Fibroblast of peridontal ligament (primary cell): ENCODE results near the gene LPAR2.
"Not testable (repeated sequence)": the region's sequence is repeated elsewhere in the genome, so short reads cannot be mapped to it uniquely, and the experiment has no call there.

ENCODE experiments used
- DNase-seq: peaks from one replicate; pipeline ENCODE4 v3.0.0-alpha.2; 2010; ENCODE audit errors: extremely low read depth

The LPAR2 gene

DNA sequence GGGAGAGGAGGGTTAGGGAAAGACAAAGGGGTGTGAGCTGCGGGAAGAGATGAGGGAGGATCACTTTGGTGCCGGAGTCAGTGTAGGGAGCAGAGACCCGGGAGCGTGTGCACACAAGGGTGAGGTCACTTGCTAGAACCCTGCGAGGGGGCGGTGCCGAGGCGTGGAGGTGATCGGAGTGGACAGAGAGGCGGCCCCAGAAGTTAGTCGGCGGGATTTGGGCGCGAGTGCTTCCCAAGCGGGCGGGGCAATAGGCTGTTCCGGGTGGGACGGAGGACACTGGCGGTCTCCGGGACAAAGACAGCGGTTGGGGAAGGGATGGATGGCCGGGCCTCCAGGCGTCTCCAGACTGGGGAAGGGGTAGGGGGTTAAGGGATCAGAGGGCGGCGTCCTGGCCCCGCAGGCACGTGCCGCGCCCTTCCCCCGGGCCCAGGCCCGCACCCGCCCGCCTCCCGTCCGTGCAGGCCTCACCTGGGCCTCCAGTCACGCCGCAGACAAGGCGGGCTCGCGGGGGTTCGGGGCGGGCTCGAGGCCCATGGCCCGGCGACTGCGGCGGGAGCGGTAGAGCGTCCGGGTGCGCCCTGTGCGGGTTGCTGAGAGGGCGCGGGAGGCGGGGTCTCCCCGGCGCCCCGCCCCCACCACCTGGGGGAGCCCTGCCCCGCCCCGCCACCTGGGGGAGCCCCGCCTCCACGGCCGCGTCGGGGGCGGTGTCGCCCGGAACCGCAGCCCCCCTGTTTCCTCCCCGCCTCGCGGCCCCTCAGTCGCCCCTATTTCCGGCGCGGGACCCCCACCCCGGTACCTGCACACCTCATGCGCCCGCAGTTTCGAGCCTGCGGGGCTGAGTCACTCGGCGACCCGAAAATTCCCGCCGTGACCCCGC lies at the start of gene LPAR2:
TSS of gene LPAR2 (minus strand) at position 600 of the 880 bp plus-strand sequence. CDS start 945 bp downstream, outside the sequence.
- DNase-seq, result no peak

GRCh38 chr19:19677579-19677978 lies 49.6 kb upstream of the LPAR2 start:
- DNase-seq, result no peak

DNA sequence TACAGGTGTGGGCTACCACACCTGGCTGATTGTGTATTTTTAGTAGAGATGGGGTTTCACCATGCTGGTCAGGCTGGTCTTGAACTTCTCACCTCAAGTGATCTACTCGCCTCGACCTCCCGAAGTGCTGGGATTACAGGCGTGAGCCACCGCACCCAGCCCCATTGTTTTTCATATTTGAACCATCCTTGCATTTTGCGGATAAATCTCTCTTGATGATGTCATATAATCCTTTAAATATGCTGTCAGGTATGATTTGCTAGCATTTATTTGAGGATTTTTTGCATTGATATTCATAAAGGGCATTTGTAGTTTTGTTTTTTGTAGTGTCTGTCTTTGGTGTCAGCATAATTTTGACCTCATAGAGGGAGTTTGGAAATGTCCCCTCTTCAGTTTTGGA lies 46.3 kb upstream of the LPAR2 start:
- no peak for DNase-seq

DNA sequence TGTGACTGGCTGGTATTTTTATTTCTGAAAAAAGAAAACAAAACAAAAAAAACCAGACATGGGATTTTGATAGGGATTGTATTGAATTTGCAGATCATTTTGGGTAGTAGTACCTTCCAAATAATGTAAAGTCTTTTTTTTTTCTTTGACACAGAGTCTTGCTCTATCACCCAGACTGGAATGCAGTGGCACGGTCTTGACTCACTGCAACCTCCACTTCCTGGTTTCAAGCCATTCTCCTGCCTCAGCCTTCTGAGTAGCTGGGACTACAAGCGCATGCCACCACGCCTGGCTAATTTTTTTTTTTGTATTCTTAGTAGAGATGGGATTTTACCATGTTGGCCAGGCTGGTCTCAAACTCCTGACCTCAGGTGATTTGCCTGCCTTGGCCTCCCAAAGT lies 44.8 kb upstream of the LPAR2 start:
- DNase-seq, result no peak

DNA sequence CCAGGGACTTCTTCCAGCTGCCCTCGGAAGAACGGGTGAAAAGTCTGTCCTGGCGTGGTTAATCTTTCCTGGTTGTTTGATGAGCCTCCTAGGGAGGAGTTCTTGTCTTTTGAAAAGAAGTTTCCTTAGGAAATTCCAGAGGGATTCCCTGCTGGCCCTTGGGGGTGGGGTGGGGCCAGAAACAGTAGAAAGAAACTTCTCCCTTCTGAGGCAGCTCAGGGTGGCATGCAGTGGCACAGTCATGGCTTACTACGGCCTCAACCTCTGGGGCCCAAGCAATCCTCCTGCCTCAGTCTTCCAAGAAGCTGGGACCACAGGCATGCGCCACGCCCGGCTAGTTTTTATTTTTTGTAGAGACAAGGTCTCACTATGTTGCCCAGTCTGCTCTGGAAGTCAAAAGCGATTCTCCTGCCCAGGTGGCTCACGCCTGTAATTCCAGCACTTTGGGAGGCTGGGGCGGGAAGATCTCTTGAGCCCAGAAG lies 42.1 kb upstream of the LPAR2 start:
- DNase-seq, result no peak

DNA sequence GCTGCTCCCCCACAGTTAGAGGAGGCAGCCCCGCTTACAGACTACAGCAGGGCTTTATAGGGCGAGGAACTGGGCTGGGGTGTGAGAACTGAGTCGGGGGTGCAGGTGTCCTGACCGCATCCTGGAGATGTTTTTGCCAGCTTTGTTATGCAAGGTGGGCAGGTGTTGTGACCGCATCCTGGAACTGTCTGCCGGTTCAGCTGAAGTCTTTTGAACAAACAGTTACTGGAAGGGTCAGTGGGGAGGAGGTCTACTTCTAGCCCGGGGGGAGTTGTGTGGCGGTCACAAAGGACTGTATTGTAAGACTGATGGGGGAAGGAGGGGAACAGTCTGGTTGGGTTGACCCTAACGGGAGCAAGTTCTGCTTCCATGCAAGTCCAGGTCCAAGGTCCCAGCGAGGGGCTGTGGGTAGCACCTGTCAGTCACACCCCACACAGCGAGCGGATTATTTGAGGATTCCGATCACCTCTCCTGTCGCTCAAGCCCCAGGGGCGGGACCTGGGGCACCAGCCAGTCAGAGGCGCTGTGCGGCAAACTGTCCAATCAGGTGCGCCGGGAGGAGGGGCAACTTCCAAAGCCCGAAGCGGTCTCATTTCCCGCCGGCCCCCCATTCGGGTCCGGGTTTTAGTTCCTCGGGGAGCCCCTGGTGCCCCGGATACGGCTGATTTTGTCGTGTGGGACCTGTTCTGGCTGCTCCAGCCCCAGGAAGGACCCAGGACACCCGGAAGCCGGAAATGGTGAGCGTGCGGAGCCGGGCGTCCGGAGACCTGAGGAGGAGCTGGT lies 40.4 kb upstream of the LPAR2 start, which contains the start of gene ZNF101:
TSS of gene ZNF101 (plus strand) at position 610 of the 783 bp plus-strand sequence. CDS start at position 735, 125 bp downstream.
- peak; percentile 82 for DNase-seq

DNA sequence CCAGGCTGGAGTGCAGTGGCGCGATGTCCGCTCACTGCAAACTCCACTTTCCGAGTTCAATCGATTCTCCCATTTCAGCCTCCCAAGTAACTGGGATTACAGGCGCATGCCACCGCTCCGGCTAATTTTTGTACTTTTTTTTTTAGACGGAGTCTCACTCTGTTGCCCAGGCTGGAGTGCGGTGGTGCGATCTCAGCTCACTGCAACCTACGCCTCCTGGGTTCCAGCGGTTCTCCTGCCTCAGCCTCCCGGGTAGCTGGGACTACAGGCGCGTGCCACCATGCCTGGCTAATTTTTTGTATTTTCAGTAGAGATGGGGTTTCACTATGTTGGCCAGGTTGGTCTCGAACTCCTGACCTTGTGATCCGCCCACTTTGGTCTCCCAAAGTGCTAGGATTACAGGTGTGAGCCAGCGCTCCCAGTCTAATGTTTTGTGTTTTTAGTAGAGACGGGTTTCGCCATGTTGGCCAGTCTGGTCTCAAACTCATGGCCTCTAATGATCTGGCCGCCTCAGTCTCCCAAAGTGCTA lies 37.5 kb upstream of the LPAR2 start:
- DNase-seq, result not testable (repeated sequence)

DNA sequence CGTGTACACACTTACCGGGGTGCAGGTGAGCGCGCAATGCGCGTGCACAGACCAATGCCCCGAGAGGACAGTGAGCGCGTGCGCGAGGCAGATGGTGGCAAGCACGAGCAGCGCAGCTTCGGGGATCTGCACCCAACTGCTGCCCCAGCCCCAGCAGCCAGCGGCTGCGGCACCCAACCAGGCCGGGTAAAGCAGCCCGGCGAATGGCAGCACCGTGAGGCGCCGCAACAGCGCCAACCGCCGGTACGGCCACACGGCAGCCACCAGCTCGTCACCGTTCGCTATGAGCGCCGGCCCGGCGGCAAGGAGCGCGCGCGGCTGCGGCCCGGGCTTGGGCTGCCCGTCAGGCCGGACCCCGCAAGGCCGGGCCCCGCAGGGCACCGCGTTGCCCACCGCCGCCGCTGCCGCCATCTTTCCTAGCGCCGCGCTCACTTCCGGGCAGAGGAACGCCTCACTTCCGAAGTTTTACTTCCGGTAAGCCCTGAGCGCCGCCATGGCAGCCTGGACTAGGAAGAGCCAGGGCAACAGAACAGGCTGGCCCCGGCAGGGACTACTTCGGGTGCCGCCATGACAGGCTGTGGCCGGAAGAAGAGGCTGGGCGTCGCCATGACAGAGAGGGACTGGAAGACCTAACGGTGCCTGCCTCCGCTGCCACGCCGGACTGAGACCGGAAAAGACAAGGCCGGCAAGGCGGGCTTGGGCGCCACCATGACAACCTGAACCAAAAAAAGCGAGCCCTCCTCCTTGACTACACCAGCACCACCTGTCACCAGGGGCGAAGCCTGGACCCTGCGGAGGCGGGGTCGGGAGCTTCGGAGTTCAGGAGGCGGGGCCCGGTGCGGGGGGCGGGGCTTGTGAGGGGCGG lies 35.5 kb upstream of the LPAR2 start, which contains the start of gene ATP13A1:
TSS of gene ATP13A1 (minus strand) at position 421 of the 865 bp plus-strand sequence. CDS start at position 411, 10 bp downstream.
- DNase-seq, result peak; percentile 96

GRCh38 chr19:19662871-19663255 lies 34.8 kb upstream of the LPAR2 start:
- DNase-seq, result no peak

- DNase-seq, result no peak
Observed at GRCh38 chr19:19662344-19662743, 34.3 kb upstream of the LPAR2 start.

GRCh38 chr19:19661675-19662251 lies 33.7 kb upstream of the LPAR2 start:
- no peak for DNase-seq

GRCh38 chr19:19661141-19661674 lies 33.2 kb upstream of the LPAR2 start:
- no peak for DNase-seq

GRCh38 chr19:19659646-19660245 lies 31.7 kb upstream of the LPAR2 start:
- no peak for DNase-seq

DNA sequence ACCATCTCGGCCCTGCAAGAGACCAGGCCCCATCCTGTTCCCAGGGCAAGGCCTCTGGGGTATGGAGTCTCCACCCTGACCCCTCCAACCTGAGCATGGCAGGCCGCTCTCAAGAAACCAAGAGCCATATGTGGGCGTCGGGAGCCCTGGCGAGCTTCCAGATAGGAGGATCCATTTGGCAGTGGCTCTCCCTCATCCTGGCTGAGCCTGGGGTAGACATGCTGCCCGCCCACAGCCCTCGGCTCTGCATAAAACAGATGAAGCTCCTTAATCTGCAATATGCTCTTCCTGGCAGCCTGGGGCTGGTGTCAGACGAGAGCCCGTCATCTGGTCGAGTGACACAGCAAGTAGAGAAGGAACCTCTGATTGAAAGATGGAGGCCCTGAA lies 29.4 kb upstream of the LPAR2 start:
- no peak for DNase-seq

GRCh38 chr19:19656451-19657396 lies 28.7 kb upstream of the LPAR2 start:
- no peak for DNase-seq

DNA sequence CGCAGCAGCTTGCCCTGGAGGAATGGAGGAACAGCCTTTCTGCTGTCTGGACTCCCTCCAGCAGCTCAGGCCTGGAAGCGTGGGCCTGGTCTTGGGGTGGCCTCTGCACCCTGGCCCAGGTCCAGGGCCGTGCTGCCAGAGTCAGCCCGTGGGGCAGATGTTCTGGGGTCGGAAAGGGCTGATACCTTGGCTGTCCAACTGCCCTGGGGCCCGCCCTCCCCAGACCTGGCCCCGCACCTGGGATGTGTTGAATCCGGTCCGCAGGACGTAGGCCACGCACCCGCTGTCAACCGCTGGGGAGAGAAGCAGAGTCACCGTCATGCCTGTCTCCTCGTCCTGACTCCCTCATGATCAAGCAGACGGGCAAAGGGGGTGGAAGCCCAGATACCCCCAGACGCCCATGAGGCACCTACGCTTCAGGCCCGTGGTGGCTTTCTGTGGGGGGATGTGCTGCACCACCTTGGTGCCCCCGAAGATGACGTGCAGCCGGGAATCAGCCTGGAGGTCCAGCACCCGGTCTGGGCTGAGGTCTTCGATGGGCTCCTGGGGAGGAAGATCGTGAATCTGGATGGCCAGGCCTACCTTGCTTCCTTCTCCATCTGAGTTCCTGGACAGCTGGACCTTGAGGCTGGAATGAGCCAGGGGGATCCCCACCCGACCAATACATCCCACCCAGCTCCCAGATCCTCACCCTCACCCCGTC lies 27.8 kb upstream of the LPAR2 start:
- no peak for DNase-seq

DNA sequence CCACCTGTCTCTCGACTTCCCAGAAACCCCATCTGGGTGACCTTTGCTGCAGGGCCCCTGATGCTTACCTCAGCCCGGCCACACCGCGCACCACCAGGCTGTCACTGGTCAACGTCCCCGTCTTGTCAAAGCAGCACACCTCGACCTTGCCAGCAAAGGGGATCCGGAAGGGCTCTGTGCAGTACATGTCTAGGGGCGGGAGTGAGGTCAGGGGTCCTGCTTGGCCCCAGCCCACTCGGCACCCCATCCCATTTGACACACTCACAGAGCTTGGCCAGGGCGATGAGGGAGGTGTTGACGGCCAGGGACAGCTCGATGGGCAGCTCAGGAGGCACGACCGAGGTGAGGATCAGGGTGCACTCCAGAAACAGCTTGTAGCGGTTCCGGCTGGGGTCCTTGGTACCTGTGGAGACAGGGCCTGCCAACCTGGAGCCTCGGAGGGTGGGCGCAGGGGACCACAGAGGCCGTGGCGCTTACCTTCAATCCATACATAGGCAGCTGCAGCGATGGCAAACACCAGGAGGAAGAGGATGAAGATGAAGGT lies 27.1 kb upstream of the LPAR2 start:
- no peak for DNase-seq

GRCh38 chr19:19654441-19654840 lies 26.4 kb upstream of the LPAR2 start:
- DNase-seq, result no peak
